Measurements from ENCODE around the gene DHX15. TPM values are rescaled to one million over a fixed set of nuclear protein-coding genes. Genes with fewer than 3 reads are reported as not detected.

DHX15 gene
- total RNA-seq, result 84.5 TPM

DNA sequence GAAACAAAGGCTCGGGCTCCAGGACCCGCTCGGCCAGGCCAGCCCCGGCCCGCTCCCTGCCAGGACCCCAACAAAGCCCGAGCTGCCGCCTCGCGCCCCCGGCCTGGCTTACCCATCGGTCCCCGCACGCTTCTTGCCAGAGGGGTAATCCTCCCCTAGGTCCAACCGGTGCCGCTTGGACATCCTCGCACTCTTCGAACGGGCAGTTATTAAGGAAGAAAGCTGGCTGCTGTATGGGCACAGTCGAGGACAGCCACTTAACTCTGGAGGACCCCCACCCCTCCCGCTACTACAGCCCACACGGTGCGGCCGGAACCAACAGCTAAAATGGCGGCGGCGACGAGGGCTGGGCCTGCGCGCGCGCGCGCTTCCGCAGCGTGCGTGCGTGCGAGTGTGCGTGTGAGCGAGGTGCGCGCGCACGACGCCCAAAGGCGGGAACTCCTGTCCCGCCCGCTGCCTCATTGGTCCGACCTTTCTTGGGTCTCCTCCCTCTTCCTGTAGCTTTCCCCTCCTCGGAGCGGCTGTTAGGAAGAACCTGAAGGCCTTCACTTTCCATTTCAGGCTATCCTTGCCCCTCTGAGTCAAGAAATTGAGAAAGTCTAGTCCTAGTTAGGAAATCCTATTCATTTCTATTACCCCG, at the start of gene DHX15:
TSS of gene DHX15 (minus strand) at position 344 of the 640 bp plus-strand sequence. CDS start at position 183, 161 bp downstream.
- peak; percentile 96 for DNase-seq (ENCODE audit: low spot score)

DNA sequence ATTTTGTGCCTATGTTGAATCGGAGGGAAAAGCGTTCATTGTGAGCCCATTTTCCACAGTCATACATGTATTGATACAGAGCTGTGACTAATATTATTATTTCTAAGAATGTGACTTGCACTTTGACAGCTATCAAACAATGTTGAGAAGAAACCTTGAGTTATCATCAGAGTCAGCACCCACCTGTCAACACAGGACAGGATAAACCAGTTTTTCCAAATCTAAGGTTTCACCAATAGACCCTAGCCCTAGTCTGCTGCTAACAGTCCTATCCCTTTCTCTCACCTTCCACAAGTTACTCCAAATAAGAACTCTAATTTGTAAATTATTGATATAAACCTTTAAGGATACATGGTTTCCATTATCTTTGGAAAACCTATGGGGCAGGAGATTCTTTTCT, 47.7 kb upstream of the DHX15 start:
- DNase-seq (ENCODE audit: low spot score), result no peak

DNA sequence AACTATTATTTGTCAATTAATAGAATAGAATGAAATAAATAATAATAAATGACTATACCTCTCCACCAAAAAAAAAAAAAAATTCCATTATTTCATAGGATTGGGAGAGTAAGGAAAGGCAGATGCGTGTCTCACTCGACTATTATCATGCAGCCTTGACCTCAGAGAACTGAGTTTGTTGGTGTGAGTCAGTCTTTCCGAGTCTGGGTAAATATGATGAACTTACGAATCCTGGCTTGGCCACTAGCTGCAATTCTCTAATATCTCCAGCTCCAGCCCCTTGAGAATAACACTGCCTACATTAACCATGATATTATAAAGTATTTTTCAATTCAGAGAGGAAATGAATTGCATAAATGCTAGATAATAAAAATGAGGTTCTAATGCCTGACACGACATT, 46.6 kb upstream of the DHX15 start:
- DNase-seq (ENCODE audit: low spot score), result no peak

DNA sequence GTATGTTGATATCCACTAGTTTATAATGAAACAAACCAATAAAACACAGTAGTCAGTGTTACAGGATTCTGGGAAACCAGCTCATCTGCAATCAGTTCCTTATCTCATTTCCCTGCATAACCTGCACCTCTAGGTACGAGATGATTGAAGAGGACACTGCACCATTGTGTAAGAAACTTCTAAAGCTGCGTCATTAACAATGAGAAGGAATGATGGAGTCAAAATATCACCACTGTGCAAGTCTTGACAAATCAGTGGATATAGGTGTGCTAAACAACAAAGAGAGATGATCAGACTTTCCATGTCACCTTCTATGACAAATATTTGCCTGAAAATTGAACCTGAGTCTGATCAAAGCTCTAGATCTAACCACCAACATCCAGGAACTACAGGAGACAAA, 40.7 kb upstream of the DHX15 start:
- no peak for DNase-seq (ENCODE audit: low spot score)

DNA sequence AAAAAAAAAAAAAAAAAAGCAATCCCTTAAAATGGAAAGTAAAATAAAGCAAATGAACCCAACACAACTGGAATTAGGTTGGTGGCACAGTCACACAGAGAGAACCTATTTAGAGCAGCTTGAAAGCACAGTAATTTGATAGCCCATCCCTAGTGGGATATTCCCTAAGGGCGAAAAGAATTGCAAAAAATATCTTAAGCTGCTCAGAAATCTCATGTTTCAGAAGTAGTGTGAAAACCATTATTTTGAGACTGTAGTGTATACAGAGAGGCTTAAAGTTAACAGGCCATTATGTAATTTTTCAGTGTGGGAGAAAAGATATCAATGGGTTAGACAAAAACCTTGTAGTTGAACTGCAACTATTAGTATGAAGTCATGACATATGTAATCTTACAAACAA, 40.0 kb upstream of the DHX15 start:
- no peak for DNase-seq (ENCODE audit: low spot score)

DNA sequence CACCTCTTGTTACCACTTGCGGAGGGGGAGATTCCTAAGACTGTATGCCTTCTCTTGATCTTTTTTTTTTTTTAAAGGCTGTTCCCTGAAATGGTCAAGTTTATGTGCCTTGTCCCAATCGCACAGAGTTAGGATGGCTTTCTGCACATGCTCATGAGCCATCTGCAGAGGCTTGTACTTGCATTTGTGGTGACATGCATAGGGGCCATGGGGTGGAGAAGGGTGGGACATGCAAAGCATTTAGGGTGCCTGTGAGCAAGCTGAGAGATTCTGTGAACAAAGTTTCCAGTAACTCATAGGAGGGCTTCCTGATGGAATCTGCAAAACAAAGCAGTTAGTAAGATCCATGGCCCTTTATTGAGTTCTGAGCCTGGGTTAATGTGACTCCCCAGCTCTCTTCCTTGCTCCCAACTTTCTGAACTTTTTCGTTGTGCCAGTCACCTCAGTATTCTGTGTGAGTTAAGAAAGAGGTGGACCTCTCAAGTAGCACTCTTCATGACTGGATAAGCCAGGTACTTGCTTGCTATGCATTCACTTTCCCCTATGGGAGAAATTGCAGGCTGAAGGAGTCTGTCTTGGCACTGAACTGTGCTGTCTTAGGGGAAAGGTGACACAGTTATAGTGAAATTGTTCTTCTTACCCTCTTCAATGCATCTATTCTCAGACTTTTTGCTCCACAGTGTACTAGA, 37.9 kb upstream of the DHX15 start:
- DNase-seq (ENCODE audit: low spot score), result no peak

DNA sequence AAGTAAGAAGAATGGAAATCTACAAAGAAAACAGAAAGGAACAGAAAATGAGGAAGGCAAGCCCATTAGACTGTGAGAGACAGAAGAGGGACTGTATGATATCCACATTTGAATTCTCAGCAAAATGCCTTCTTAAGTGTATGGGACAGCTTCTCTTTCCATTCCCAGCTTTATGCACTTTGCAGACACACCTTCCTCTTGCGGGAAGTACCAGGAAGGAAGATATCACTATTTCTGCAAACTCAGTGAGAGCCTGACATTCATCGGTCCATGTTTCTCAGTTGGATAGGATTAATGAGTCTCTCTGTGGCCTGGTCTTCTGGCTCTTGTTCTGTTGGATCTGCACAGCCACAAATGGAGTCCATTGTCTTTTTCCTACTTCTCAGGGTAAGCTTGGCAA, 31.6 kb upstream of the DHX15 start:
- no peak for DNase-seq (ENCODE audit: low spot score)

DNA sequence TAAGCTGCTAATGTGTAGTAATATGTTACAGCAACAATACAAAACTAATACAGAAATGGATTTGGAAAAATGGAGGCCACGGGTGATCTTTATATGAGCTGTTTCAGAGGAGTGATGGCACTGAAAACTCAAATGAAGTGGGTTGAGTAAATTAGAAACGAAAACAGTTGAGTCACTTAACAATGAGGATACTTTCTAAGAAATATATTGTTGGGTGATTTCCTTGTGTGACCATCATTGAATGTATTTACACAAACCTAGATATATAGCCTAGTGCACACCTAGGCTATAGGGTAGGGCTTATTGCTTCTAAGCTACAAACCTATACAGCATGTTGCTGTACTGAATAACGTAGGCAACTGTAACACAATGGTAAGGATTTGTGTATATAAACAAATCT, 30.5 kb upstream of the DHX15 start:
- no peak for DNase-seq (ENCODE audit: low spot score)

DNA sequence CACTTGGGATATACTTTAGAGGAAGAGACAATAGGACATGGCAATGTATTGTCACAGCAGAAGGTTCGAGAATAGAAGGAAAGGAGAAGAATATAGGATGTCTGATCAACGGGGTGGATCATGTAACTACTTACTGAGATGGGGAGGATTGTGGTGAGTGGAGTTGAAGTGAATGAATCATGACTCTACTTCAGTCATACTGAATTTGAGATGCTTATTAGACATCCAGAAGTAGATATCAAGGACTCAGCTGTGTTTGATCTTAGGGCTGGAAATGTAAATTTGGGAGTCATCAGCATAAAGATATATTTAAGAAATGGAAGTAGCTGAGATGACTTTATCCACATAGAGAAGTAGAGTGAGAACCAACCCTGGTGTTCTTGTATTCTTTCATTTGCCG, 29.1 kb upstream of the DHX15 start:
- DNase-seq (ENCODE audit: low spot score), result no peak

DNA sequence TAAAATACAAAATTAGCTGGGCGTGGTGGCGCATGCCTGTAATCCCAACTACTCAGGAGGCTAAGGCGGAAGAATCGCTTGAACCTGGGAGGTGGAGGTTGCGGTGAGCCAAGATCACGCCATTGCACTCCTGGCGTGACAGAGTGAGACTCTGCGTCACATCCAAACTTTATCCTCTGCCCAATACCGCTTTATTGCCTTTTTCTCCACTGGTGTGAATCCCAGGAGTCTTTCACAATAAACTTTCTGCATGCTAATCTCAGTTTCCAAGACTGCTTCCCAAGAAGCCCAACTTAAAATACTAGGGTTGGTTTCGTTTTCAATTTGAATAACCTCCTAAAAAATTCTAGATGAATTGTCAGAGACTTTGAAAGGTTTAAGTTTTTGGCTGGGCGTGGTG, 27.2 kb upstream of the DHX15 start:
- no peak for DNase-seq (ENCODE audit: low spot score)

DNA sequence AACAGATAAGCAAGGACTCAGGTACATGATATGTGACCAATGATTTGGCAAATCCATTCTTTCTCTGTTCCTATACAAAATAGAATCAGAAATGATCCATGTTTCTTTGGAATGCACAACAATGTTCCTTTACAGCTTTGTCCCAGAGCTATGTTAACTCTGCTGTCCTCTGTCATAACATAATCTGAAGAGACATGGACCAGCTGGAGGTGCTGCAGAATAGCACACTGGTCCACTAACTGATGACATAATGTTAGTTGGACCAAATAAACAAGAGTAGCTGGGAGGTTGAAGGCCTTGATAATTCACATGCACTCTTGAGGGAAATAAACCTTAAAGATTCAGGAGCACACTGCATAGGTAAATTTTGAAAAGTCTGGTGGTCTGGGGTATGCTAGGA, 23.0 kb upstream of the DHX15 start:
- no peak for DNase-seq (ENCODE audit: low spot score)

DNA sequence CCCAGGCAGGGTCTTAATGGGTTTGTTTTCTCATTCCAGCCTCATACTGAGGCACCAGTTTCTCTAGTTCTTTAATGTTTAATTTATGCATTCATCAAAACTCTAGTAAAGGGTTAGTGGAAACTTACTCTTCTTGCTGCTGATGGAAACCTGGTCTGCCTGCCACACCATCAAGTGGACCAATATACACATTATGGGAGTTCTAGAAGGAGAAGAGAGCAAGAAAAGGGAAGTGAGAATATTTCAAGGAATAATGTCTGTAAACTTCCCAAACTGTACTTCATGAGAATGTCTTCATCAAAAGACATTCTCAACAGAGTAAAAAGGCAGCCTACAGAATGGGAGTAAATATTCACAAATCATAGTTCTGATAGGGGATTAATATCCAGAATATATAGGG, 20.9 kb upstream of the DHX15 start:
- DNase-seq (ENCODE audit: low spot score), result no peak

DNA sequence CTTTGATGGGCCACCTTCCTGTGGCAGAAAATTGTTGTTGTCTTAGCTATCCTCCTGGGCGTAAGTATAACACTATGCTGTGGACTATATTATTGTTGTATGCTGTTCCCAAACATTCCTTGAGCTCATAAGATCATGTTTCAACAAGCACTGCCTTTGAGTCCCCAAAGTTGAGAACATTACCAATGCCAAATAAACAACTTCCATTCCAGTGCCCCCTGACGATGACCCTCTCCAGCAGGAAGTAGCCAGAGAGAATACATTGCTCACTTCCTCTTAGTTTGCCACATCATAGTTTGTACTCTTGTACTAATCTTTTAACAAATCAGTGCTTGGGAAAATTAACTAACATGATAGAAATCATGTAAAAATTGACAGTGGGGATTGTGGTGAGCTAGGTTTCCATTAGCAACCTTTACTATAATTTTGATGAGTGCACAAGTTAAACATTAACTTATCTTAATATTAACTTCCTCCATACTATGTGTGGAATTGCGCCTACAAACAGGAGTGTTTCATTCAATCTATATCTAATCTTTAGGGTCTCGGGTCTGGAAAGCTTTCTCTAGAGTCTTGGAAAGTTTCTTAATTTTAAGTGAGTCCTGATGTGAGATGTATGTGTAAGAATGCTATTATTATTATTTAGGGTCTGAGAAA, 20.3 kb upstream of the DHX15 start:
- DNase-seq (ENCODE audit: low spot score), result no peak

DNA sequence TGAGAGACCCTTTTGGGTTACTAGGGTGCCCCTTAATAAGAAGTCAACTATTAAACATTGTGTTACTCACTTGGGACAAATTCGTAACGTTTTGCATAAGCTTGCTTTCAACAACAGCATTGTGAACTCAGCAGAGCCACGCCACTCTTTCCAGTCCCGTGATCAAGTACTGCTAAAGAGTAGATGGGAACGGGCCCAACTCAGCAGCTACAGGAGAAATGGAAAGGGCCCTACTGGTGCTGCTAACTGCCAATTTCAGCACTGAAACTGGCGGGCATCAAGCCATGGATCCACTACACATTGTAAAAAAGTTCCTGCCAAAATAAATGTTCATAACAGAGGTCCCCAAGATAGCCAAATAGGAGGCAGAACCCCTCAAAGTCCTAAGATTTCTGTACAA, 19.0 kb upstream of the DHX15 start:
- no peak for DNase-seq (ENCODE audit: low spot score)

DNA sequence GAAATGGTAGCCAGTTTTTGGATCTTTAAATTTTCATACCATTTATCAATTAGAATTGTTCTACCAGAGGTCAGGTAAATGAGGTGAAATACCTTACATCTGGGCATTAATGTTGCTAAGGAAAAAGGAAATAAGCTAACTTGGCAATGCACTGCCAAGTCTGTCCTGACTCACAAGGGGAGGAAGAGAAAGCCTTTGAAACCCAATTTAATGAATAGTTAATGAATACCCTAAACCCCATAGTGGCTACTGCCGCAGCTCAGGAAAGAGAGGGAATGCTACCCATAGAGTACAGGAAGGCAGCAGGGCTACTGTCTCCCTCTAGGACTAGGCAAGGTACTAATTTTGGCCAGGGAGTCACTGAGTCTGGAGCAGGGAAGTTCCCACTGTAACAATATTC, 16.8 kb upstream of the DHX15 start:
- DNase-seq (ENCODE audit: low spot score), result no peak

DNA sequence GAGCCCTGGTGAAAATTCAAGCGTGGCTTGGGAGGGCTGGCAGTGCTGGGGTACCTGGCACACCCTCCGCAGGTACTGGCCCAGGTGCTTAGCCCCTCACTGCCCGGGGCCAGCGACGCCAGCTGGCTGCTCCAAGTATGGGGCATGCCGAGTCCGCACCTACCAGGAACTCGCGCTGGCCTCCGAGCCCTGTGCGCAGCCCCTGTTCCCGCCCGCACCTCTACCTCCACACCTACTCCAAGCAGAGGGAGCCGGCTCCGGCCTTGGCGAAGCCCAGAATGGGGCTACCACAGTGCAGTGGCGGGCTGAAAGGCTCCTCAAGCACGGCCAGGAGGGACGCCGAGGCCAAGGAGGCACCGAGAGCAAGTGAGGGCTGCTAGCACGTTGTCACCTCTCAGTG, 14.9 kb upstream of the DHX15 start:
- DNase-seq (ENCODE audit: low spot score), result no peak

DNA sequence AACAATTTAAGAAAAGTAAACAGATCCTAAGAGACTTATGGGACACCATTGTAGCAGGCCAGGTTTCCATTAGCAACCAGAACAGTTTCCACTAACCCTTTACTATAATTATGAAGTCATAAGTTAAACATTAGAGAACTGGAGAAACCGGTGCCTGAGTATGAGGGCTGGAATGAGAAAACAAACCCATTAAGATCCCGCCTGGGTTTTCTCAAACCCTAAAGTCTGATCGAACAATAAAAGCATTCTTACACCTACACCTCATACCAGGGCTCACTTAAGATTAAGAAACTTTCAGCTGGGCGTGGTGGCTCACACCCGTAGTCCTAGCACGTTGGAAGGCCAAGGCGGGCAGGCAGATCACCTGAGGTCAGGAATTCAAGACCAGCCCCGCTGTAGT, 13.7 kb upstream of the DHX15 start:
- peak; percentile 74 for DNase-seq (ENCODE audit: low spot score)

DNA sequence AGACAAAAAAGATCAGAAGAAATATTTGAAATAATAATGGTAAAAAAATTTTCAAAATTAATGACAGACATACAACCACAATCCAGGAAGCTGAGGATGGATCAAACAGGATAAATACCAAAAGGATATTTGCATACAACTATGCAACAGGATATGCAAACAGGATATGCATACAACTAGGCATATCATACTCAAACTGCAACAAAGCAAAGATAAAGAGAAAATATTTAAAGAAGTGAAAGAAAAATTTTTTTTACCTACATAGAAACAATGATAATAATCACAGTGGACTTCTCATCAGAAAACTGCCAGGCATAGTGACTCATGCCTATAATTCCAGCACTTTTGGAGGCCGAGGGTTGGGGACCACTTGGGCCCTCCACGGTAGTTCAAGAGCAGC, 11.3 kb upstream of the DHX15 start:
- DNase-seq (ENCODE audit: low spot score), result no peak

DNA sequence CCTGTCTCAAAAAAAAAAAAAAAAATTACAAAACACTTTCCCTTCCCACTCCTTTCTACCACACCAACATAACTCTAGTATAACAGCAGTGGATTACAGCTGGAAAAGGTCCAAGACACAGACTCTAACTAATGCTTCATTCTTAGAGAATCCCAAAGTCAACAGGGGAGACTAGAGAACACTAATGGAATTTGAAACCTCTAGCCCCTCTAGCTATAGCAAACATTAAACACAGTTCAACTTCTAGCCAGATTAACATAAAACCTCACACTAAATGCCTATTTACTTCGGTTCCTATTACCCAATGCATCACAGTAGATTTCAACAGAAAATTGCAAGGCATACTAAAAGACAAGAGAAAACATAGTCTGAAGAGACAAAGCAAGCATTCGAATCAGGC, 10.5 kb upstream of the DHX15 start:
- no peak for DNase-seq (ENCODE audit: low spot score)

DNA sequence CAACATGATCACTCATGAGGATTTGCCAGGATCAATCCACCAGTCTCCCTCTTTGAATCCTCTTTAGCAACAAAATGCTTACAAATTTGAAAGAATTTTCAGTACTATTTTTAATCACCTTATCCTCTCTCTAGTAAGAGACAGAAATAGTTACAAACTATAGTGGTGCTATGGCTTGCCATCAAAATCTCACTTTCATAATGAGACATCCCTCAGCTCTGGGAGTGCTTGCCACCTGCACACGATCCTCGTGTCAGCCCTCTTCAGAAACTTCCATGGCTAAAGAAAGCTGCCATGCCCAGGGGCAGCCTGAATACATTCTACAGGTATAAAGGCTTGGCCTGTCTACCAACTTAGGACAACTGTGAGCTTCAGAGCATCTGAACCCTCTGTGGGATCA, 5.1 kb upstream of the DHX15 start:
- DNase-seq (ENCODE audit: low spot score), result no peak

DNA sequence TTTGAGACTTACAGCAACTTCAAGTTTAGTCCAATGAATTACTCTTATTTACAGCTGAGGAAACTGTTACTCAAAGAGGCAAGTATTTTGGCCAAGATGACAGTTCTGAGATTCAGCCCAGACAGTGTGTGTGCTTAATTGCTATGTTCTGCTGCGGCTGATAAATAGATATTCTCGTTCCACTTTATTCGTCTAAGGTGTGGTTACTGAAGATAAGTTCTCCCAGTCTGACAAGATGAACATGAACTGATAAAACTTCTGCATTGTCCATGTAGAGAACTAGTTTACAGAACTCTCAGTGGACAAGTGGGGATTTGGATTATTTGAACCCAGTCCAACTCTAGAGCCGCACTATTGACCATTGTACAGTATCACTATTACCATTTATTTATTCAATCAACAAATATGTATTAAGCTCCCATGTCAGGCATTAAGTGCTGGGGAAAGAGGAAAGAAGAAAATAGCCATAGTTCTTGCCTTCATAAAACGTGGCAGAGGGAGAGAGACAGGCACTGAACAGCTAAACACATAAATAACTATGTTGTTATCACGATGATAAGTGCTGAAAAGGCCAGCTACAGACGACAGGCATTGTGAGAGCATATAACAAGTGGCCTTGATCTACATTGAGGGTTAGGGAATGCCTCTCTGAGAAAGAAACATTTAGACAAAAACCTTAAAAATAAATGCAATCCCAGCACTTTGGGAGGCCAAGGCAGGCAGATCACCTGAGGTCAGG, 4.0 kb upstream of the DHX15 start:
- no peak for DNase-seq (ENCODE audit: low spot score)

DNA sequence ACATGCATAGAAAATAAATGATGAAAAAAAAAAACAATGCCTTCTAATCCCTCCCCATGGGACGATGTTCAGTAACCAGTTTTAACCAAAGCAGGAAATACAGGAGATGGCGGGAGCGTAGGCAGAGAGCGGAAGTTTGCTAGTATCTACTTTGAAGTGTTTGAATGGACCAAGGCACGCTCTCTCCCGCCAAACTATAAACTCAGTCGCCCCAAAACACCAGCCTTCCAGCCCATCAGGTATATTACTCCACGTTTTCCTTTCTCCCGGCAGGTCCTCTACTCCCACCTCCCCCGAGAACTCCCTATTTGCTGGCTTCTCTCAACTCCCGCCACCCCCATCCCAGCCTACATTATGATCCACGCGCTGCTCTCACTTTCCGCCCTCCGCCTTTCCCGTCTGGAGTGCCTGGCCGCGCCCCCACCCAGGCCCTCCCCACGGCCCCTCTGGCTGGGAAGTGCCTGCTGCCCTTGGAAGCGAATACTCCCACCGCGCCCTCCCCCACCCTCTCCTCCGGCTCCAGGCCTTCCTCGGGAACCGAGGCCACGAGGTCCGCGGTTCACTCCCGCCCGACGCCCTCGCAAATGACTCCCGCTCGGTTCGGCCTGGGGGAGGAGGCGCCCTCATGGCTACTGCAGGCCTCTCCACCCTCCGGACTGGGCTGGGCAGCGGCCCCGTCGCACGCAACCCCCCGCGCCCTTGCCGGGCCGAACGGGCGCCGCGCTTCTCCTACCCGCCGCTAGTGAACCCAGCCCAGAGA, 723 bp downstream of the DHX15 start:
- DNase-seq (ENCODE audit: low spot score), result peak; percentile 25

Measured in mucosa of gallbladder (tissue), 1 donor.